Measurements from ENCODE around the gene SLC1A5.

DNA sequence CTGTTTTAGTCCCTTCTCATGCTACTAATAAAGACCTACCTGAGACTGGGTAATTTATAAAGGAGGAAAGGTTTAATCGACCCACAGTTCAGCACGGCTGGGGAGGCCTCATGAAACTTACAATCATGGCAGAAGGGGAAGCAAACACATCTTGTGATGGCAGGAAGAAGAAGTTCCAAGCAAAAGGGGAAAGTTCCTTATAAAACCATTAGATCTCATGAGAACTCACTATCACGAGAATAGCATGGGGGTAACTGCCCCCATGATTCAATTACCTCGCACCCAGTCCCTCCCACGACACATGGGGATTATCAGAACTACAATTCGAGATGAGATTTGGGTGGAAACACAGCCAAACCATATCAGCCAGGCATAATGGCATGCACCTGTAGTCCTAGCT is 29.2 kb downstream of the SLC1A5 start:
- TF ChIP-seq, protein P1, sequence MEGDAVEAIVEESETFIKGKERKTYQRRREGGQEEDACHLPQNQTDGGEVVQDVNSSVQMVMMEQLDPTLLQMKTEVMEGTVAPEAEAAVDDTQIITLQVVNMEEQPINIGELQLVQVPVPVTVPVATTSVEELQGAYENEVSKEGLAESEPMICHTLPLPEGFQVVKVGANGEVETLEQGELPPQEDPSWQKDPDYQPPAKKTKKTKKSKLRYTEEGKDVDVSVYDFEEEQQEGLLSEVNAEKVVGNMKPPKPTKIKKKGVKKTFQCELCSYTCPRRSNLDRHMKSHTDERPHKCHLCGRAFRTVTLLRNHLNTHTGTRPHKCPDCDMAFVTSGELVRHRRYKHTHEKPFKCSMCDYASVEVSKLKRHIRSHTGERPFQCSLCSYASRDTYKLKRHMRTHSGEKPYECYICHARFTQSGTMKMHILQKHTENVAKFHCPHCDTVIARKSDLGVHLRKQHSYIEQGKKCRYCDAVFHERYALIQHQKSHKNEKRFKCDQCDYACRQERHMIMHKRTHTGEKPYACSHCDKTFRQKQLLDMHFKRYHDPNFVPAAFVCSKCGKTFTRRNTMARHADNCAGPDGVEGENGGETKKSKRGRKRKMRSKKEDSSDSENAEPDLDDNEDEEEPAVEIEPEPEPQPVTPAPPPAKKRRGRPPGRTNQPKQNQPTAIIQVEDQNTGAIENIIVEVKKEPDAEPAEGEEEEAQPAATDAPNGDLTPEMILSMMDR (IDR thresholded peaks at IDR 0.05), result no peak
- TF ChIP-seq POLR2A (IDR thresholded peaks at IDR 0.05), result no peak

Measured in esophagus squamous epithelium (tissue), 4 donors.